Endothelial cell of umbilical vein (primary cell): ENCODE measurements around the gene PIK3R6. TPM values are rescaled to one million over a fixed set of nuclear protein-coding genes. Genes with fewer than 3 reads are reported as not detected.

ENCODE experiments used
- BruUV-seq: library from RNA; stranded (reverse); fragments of 400-500 nt; replicated peaks from 2 replicates; lab custom pipeline; 2021; lab: Mats Ljungman, UMichigan
- CTCF ChIA-PET: fragments of 300-600, 350-600 bp; sonication (Branson Sonifier 250); formaldehyde crosslinking; loops from one replicate; lab custom pipeline; 2021; ENCODE audit warnings: antibody characterized with exemption, inconsistent platforms; lab: Charles Lee
- POLR2A ChIA-PET: fragments of 300-600, 350-600 bp; sonication (Branson Sonifier 250); formaldehyde crosslinking; loops from one replicate; lab custom pipeline; 2021; ENCODE audit warnings: antibody characterized with exemption, inconsistent platforms; lab: Charles Lee
- DNase-seq: peaks from one replicate; pipeline ENCODE4 v3.0.0-alpha.2; 2011; ENCODE audit warnings: low read depth, low spot score
- FAIRE-seq: peaks from 2 replicates; lab custom pipeline; 2011; peaks lifted over from hg19 to GRCh38; lab: Jason Lieb, UNC
- H2AFZ ChIP-seq: 2 replicates; pipeline ENCODE4 v1.6.0; 2012; ENCODE audit warnings: low read depth, low read length, control low read depth, inconsistent platforms
- H3K27ac ChIP-seq: 2 replicates; pipeline ENCODE4 v1.5.1; 2011; ENCODE audit warnings: low read depth, mild to moderate bottlenecking, control low read depth, low read length, moderate library complexity; ENCODE audit not compliant: insufficient read depth
- H3K27me3 ChIP-seq, 2 experiments: 2 replicates each; pipeline versions ENCODE4 v1.6.0 to v1.6.1; 2011; ENCODE audit warnings: low read length in 2 of 2, mixed read lengths in 1 of 2; ENCODE audit not compliant: control insufficient read depth in 2 of 2, insufficient read depth in 2 of 2
- H3K36me3 ChIP-seq, 2 experiments: 2 replicates in 1 of 2; 3 replicates in 1 of 2; pipeline ENCODE4 v1.5.1; 2011; ENCODE audit warnings: low read length in 2 of 2, mild to moderate bottlenecking in 1 of 2, moderate library complexity in 1 of 2; ENCODE audit not compliant: control insufficient read depth in 2 of 2, insufficient read depth in 2 of 2; ENCODE audit errors: extremely low read depth in 1 of 2
- H3K4me1 ChIP-seq: 3 replicates; pipeline ENCODE4 v1.5.1; 2011; ENCODE audit warnings: mild to moderate bottlenecking, low read length; ENCODE audit not compliant: control insufficient read depth, insufficient read depth; ENCODE audit errors: extremely low read depth
- H3K4me2 ChIP-seq: 2 replicates; pipeline ENCODE4 v1.6.1; 2011; ENCODE audit warnings: low read length, control low read depth, mixed read lengths; ENCODE audit not compliant: insufficient read depth
- H3K4me3 ChIP-seq, 3 experiments: fragments of 200-600 bp in 1 of 3; sonication (generic), shearing (Covaris generic) in 1 of 3; replicated peaks in 1 of 3; 2 replicates each; pipeline ENCODE4 v1.5.1; 2011 to 2016; ENCODE audit warnings: control low read depth in 3 of 3, low read length in 3 of 3, mild to moderate bottlenecking in 2 of 3, inconsistent platforms in 1 of 3, low read depth in 1 of 3, moderate library complexity in 1 of 3; ENCODE audit not compliant: insufficient read depth in 1 of 3
- H3K79me2 ChIP-seq: 2 replicates; pipeline ENCODE4 v1.6.0; 2012; ENCODE audit warnings: low read length, inconsistent platforms; ENCODE audit not compliant: control insufficient read depth, insufficient read depth
- H3K9ac ChIP-seq: replicated peaks from 2 replicates; pipeline ENCODE3; 2011; ENCODE audit warnings: low read length, control low read depth; ENCODE audit not compliant: insufficient read depth; ENCODE audit errors: extremely low read depth
- H3K9me1 ChIP-seq: replicated peaks from 3 replicates; pipeline ENCODE4 v1.6.0; 2011; ENCODE audit warnings: mild to moderate bottlenecking, low read length; ENCODE audit not compliant: control insufficient read depth, insufficient read depth; ENCODE audit errors: extremely low read depth
- H3K9me3 ChIP-seq: replicated peaks from 2 replicates; pipeline ENCODE4 v1.5.1; 2012; ENCODE audit warnings: low read length, inconsistent platforms; ENCODE audit not compliant: control insufficient read depth, insufficient read depth
- H4K20me1 ChIP-seq: replicated peaks from 2 replicates; pipeline ENCODE3; 2011; ENCODE audit warnings: mild to moderate bottlenecking, low read length; ENCODE audit not compliant: control insufficient read depth, insufficient read depth; ENCODE audit errors: extremely low read depth
- CTCF ChIP-seq, 2 donors: IDR thresholded peaks; 1 replicate in 1 of 2; 2 replicates in 1 of 2; pipeline ENCODE4 v1.5.1; 2011; ENCODE audit warnings: low read length in 2 of 2, mild to moderate bottlenecking in 2 of 2, moderate library complexity in 2 of 2, control low read depth in 1 of 2, inconsistent platforms in 1 of 2, low read depth in 1 of 2; ENCODE audit not compliant: insufficient read depth in 1 of 2; ENCODE audit errors: extremely low read depth in 1 of 2
- EZH2 ChIP-seq: IDR thresholded peaks from 2 replicates; pipeline ENCODE4 v1.6.1; 2012; ENCODE audit warnings: borderline replicate concordance, low read depth, mild to moderate bottlenecking, moderate library complexity, low read length, inconsistent platforms; ENCODE audit not compliant: severe bottlenecking
- FOS ChIP-seq: IDR thresholded peaks from 2 replicates; pipeline ENCODE4 v1.6.1; 2011; ENCODE audit warnings: mild to moderate bottlenecking, low read length, moderate library complexity, borderline replicate concordance; ENCODE audit not compliant: insufficient read depth
- GATA2 ChIP-seq: IDR thresholded peaks from 2 replicates; pipeline ENCODE4 v1.7.0; 2011; ENCODE audit warnings: low read depth, mild to moderate bottlenecking, moderate library complexity, mixed read lengths, low read length; ENCODE audit not compliant: insufficient read length, insufficient read depth
- JUN ChIP-seq: IDR thresholded peaks from 2 replicates; pipeline ENCODE4 v1.6.1; 2011; ENCODE audit warnings: borderline replicate concordance, low read depth; ENCODE audit not compliant: insufficient read length, insufficient read depth
- MAX ChIP-seq: IDR thresholded peaks from 2 replicates; pipeline ENCODE4 v1.6.1; 2011; ENCODE audit not compliant: insufficient read depth, insufficient read length
- MYC ChIP-seq: IDR thresholded peaks from one replicate; pipeline ENCODE4 v1.6.1; 2011; ENCODE audit warnings: mild to moderate bottlenecking, low read depth, low read length
- POLR2A ChIP-seq: IDR thresholded peaks from 2 replicates; pipeline ENCODE4 v1.6.1; 2012; ENCODE audit warnings: low read depth, mild to moderate bottlenecking, control low read depth, low read length
- POLR2AphosphoS5 ChIP-seq: IDR thresholded peaks from 2 replicates; pipeline ENCODE4 v1.6.1; 2012; ENCODE audit warnings: low read depth, mild to moderate bottlenecking, control low read depth, low read length, moderate library complexity; ENCODE audit not compliant: insufficient read depth
- dilution Hi-C: fragments of 300-500 bp; cut with MboI; formaldehyde crosslinking; loops from one replicate; pipeline ENCODE4 v1.15.0; 2019; ENCODE audit warnings: low sequenced_read_pairs; ENCODE audit not compliant: extremely low pct_ligation_motif_present
- intact Hi-C: fragments of 100-400 bp; cut with micrococcal nuclease; formaldehyde crosslinking; loops from one replicate; pipeline ENCODE4 v1.10.0; 2022
- polyA plus RNA-seq, 4 experiments: library from polyadenylated mRNA; depleted of rRNA in 3 of 4; stranded (reverse) in 3 of 4; unstranded in 1 of 4; fragments of >200 nt; gene quantifications; 2 replicates each; pipeline versions ENCODE4 v1.2.1 to v1.2.3, GENCODE V29; 2011 to 2012; ENCODE audit warnings: missing spikeins in 1 of 4
- total RNA-seq: library from RNA; stranded (reverse); gene quantifications from 2 replicates; pipeline ENCODE4 v1.2.3, GENCODE V29; 2021

PIK3R6 gene
- total and polyA plus RNA-seq, 2 donors (not counting 3 experiments of a cell fraction or from before 2014, with no cell fraction given) = not detected

- intact Hi-C loops (no loop called here), dilution Hi-C loops (no loop called here)
- Histone ChIP-seq H3K27me3 (no peaks in the 10 kb centered on the region), H2AFZ (no peak overlapping the region), H3K4me3 (no peak overlapping the region), H3K9ac (no peak overlapping the region), H3K27ac (no peak overlapping the region), H3K4me2 (no peak overlapping the region), H3K79me2 (no peaks in the 10 kb centered on the region), H3K9me3 (no peaks in the 10 kb centered on the region), H3K4me1 (no peaks in the 10 kb centered on the region), H3K36me3 (no peaks in the 10 kb centered on the region), H4K20me1 (no peaks in the 10 kb centered on the region), H3K9me1 (no peaks in the 10 kb centered on the region)
- FAIRE-seq (no peak), DNase-seq (no peak)
- no TSS peak for BruUV-seq
- no peak for TF ChIP-seq POLR2AphosphoS5
- TF ChIP-seq EZH2 = no peak
- no peak for TF ChIP-seq CTCF (IDR thresholded peaks at IDR 0.05; ENCODE audit: extremely low read depth in 1 of 2, insufficient read depth in 1 of 2, low read depth in 1 of 2, low read length in 2 of 2)
- TF ChIP-seq FOS = no peak
- no peak for TF ChIP-seq GATA2
- no peak for TF ChIP-seq MAX
- TF ChIP-seq JUN = no peak
- no peak for TF ChIP-seq POLR2A
- TF ChIP-seq MYC = no peak
- ChIA-PET CTCF (interaction anchor here (1.7 kb wide), 1 partner anchor 12 kb away, joined by 4 read pairs; no protein-coding TSS in a partner anchor), POLR2A (no interaction called here)
Measured at GRCh38 chr17:8913091-8913490, 45.6 kb upstream of the PIK3R6 start.
